GM18858 (cell line): ENCODE data around the gene BIVM.
"Not testable (repeated sequence)": the region's sequence is repeated elsewhere in the genome, so short reads cannot be mapped to it uniquely, and the experiment has no call there.

Experiments used
- ATAC-seq: cut with Tn5 transposase; IDR thresholded peaks from one replicate; pipeline ENCODE4 v1.9.1; 2021; ENCODE audit not compliant: unreplicated experiment

The BIVM gene

GRCh38 chr13:102798581-102799425 lies at the start of gene BIVM, which contains the start of gene POGLUT2:
Gene BIVM, plus strand, starts transcription at chr13:102799119. Its CDS starts 8,149 bp downstream, at chr13:102807268.
Gene POGLUT2, minus strand, starts transcription at chr13:102798976. Its CDS starts 306 bp downstream, at chr13:102798670.
- peak; percentile 79 for ATAC-seq

- no peak for ATAC-seq
These were observed 47.0 kb upstream of the BIVM start for GRCh38 chr13:102751886-102752285.

GRCh38 chr13:102757006-102757405 lies 41.9 kb upstream of the BIVM start:
- ATAC-seq: no peak

GRCh38 chr13:102758842-102759241 lies 40.1 kb upstream of the BIVM start:
- no peak for ATAC-seq

GRCh38 chr13:102761071-102761470 lies 37.8 kb upstream of the BIVM start:
- no peak for ATAC-seq

- ATAC-seq: no peak
These were observed 35.2 kb upstream of the BIVM start for GRCh38 chr13:102763741-102764140.

GRCh38 chr13:102768909-102769308 lies 30.0 kb upstream of the BIVM start:
- no peak for ATAC-seq

- ATAC-seq: no peak
These were observed 29.2 kb upstream of the BIVM start for GRCh38 chr13:102769679-102770078.

GRCh38 chr13:102770435-102770834 lies 28.5 kb upstream of the BIVM start:
- ATAC-seq: no peak

GRCh38 chr13:102771298-102772041 lies 27.4 kb upstream of the BIVM start:
- no peak for ATAC-seq

GRCh38 chr13:102772042-102772425 lies 26.9 kb upstream of the BIVM start:
- no peak for ATAC-seq

GRCh38 chr13:102773441-102774213 lies 25.3 kb upstream of the BIVM start, which contains the start of gene TEX30:
Gene TEX30, minus strand, starts transcription at chr13:102773786. Its CDS starts 3,760 bp downstream, at chr13:102770026.
- ATAC-seq: peak; percentile 87

GRCh38 chr13:102774214-102774568 lies 24.7 kb upstream of the BIVM start:
- no peak for ATAC-seq

- no peak for ATAC-seq
These were observed 24.1 kb upstream of the BIVM start for GRCh38 chr13:102774591-102775520.

GRCh38 chr13:102776271-102776670 lies 22.6 kb upstream of the BIVM start:
- no peak for ATAC-seq

GRCh38 chr13:102777736-102778135 lies 21.2 kb upstream of the BIVM start:
- no peak for ATAC-seq

GRCh38 chr13:102779436-102780159 lies 19.3 kb upstream of the BIVM start:
- no peak for ATAC-seq

GRCh38 chr13:102780656-102781055 lies 18.3 kb upstream of the BIVM start:
- ATAC-seq: not testable (repeated sequence)

- no peak for ATAC-seq
These were observed 17.3 kb upstream of the BIVM start for GRCh38 chr13:102781591-102781990.
